ENCODE results near the gene TRAFD1.

TRAFD1 gene

DNA sequence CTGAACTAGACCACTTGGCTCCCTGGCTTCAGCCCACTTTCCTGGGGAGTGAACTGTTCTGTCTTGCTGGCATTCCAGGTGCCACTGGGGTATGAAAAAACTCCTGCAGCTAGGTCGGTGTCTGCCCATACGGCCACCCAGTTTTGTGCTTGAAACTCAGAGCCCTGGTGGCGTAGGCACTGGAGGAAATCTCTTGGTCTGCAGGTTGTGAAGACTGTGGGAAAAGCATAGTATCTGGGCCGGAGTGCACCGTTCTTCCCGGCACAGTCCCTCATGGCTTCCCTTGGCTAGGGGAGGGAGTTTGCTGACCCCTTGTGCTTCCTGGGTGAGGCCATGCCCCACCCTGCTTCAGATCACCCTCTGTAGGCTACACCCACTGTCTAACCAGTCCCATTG, 33.8 kb downstream of the TRAFD1 start:
- no peak for DNase-seq

DNA sequence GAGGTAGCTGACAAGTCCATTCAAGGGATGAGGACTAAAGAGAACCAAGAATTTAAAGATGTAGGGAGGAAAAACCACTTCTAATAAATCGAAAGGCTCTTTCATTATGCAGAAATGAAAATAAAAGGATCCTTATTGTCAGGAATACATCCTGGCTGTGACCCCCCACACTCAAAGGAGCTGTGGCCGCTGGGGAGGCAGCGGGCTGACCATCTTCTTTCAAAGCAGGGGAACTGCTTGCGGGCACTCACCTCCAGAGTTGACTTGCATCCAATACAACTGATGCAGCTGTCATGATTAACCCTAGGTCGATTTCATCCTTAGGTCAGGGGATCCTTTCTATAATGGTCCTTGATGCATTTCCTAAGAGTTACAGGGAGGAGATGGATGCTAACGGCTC, 35.3 kb downstream of the TRAFD1 start:
- DNase-seq = no peak

DNA sequence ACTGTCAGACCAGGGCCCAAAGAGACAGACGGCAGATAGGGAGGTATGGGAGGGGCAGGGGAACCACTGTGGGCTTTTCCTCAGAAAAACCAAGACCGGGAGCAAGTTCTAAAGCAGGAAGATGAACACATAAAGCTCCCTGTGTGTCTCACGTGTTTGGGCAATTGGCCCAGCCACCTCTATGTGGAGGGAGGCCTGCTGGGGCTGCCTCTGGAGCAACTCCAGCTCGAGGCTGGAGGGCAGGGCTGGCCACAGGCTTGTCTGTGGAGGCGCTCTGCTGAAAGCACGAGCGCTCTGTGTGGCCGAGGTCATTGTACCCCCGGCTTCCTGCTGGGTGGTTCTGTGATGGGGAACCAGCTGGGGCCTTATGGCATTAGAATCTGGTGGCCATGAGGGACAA, 36.4 kb downstream of the TRAFD1 start:
- no peak for DNase-seq

DNA sequence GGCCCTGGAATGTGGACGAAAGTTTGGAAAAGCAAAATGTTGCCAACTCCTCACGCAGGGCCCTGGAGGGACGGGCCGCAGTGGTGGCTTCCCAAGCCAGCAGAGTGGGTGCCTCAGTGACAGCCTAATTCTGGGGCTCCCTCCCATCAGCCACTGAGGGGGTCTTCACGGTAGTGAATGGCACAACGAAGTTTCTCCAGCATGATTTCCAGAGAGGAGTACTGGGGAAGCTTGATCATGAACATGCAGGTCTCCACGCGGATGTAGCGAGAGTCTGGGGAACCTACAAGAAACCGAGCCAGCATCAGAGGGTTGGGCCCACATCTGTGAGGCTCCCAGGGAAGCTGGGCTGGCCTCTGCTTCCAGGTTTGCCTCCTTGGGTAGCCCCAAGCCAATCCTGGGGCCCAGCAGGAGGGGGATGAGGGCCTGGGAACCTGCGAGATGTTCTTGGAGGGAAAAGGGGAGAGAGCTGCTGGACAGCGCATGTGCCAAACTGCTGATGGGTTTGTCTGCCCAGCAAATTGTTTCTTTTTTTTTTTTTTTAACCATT, 37.0 kb downstream of the TRAFD1 start:
- DNase-seq = no peak

DNA sequence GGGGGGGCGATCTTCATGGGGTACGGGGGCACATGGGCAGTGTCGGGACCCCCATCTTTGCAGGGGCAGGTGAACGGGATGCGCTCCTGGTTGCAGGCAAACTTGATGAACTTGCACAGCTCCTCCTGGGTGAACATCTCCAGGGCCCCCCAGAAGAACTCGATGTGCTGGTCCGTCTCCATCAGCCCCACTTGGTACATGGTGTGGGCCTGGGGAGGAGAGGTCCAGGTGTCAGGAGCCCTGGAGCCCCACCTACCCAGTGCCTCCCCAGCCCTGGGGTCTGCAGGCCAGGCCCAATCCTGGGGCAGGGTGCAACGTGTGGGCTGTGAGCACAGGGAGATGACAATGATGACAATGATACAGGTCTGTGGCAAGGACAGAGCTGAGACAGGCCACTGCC, 37.7 kb downstream of the TRAFD1 start:
- no peak for DNase-seq

DNA sequence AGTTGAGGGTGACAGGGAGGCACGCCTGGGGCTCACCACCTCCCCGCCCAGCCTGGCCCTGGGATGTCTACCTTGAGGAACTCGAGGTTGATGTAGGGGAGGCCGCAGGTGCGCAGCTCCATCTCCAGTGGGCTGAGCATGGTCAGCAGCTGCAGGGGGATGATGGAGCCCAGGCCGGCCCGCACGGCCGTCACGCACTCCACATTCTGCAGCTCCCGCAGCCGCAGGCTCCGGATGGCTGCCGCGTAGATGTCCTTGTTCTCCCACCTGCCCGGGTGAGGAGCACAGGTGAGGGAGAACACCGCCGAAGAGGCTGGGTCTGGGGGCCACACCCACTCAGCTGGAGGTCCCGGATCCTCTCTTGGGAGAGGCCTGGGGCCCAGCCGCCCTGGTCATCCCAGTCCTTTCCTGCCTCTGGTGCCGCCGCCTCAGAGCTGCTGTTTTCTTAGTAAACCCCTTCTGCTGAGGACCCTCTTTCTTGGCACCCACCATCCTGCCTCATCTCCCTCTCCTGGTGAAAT, 38.2 kb downstream of the TRAFD1 start:
- DNase-seq = no peak

DNA sequence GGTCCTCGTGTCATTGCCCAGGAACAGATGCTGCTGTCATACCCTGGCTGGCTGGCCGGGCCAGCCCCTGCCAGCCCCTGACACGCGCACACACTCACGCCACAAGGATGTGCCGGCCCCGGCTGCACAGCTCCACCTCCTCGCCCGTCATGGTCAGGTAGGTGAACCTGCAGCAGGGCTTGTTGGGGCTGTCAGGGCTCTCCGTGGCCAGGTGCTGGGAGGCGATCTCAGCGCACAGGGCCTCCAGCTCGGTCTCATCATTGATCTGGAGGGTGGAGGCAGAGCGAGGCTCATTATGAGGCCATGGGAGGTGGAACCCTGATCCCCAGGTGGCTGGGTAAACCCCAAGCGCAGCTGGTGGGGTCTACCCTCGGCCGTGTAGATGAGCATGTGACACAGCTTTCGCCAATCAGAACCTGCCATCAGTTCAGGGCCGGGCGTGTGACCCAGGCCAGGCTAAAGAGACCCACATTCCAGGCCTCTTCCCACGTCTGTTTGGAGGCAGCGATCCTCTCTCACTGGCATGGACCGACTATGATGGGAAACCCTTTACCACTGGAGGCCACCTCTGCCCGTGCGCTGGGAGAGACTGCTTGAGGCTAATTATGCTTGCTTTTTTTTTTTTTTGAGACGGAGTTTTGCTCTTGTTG, 38.8 kb downstream of the TRAFD1 start:
- DNase-seq = no peak

DNA sequence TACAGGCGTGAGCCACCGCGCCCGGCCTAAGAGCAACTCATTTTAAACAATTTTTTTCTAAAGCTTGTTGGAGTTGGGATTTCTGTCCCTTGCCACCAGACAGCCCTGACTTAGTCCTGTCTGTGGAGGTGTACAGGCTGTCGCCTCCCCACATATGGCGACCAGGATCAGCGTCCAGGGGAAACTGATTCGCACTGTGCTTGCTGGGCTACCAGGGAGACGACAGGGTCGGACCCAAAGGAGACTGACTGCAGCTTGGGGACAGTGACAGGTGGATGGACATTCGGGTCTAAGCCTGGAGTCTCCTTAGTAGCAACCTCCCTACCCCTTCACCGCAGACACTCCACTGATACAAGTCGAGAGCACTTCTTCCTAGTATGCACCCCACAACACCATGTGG, 40.3 kb downstream of the TRAFD1 start:
- no peak for DNase-seq

DNA sequence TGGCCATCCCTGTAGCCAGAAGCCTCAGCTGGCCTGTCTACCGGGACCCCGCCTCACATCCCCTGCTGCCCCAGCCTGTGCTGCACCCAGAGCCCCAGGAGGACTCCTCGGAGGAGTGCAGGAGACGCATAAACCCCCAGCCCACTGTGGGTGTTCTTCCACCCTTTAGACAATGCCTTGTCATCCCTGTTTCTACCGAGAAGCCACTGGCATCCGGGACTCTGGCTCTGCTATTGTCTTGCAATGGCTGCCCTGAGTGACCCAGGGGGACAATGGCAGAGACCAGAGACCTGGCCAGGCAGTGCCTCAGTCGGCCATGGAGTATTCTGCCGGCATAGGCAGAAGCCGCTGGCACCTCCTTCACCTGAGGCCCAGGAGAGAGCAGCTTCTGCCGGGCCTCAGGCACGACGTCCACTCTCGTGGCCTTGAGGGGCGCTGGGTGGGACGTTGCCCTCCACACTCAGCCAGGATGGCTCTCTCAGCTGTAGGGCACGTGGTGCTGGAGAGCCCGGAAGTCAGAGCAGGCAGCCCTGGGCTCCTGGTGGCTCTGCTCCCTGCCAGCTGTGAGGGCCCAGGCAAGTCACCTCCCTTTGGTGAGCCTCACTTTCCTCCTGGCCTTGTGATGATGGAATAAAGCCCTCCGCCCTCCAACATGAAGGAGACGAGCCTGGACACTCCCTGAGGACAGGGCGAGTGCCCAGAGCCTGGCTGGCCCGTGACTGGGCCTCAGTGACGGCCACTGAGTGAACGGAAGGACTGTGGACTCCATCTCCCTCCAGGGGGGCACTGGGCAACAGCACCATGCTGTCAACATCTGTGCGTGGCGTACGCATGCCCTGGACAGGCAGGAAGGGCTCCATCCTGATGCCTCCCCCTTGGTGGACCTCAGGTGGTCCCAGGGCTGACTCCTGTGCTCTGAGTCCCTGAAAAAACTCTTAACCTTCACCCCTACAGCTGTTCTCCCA, 41.0 kb downstream of the TRAFD1 start:
- DNase-seq = no peak

DNA sequence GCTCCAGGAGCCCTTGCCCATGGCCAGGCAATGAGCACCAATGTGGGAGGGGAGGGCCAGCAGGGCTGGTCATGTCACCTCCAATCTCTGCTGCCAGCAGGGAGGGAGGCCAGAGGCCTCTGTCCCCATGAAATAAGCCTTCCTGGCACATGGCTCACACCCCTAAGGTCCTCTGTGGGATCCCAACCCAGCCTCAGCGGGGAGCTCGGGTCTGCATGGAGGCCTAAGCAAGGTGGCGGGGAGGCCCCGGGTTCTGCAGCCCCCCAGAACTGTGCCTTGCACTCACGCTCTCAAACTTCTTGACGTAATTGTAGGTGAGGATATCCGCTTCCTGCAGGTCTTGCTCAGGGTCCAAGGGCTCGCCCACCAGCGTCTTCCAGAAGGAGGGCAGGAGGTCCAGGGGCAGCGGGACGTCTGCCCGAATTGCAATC, 41.7 kb downstream of the TRAFD1 start:
- no peak for DNase-seq

DNA sequence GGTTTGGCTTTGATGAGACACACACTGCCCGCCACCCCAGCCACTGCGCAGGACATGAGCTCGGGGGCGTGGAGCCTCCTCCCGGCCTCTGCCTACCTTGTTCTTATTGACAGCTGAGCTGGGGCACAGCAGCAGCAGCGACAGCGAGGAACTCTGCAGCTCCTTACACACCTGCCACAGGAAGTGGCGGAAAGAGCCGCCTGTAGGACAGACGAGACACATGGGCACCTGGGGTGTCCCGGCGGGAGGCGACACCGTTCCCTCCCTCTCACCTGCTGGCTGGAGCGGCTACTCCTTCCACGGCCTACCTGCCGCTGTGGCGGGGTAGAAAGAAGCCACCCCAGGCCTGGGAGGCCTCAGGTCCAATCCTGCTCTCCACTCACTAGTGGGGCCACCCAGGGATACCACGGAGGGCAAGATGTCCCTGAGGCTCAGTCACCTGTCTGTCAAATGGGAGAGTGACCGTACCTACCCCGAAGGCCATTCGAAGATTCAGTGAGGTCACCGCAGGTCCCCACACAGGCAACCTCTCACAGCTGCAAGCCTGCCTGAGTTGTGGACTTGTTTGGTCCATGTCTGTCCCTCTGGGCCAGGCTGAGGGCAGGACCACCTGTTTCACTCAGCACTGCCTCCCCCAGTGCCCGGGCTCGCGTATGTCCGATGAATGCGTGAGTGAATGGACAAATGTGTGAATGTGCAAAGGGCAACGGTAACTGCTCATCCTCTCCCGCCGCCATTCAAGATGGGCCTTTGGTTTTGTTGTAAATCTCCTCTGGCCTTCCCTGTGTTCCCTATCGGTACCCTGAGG, 42.6 kb downstream of the TRAFD1 start:
- DNase-seq = no peak

DNA sequence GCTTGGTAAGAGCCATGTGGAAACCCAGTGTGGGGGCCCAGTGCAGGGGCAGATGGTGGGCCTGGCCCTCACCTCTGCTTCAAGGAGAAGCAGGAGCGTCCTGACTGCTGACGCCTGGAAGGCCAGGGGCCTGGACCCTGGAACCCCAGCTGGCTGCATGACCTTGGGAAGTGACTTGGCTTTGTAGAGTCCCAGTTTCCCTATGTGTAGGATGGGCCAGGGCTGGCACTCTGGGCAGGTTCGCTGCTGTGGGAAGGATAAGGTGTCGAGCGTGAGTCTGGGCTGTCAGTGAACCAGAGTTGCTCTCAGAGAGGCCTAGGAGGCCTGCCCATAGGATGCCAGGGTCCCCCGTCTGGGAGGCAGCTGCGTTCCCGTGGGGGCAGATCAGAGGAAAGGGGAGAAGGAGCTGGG, 43.2 kb downstream of the TRAFD1 start:
- DNase-seq = no peak

DNA sequence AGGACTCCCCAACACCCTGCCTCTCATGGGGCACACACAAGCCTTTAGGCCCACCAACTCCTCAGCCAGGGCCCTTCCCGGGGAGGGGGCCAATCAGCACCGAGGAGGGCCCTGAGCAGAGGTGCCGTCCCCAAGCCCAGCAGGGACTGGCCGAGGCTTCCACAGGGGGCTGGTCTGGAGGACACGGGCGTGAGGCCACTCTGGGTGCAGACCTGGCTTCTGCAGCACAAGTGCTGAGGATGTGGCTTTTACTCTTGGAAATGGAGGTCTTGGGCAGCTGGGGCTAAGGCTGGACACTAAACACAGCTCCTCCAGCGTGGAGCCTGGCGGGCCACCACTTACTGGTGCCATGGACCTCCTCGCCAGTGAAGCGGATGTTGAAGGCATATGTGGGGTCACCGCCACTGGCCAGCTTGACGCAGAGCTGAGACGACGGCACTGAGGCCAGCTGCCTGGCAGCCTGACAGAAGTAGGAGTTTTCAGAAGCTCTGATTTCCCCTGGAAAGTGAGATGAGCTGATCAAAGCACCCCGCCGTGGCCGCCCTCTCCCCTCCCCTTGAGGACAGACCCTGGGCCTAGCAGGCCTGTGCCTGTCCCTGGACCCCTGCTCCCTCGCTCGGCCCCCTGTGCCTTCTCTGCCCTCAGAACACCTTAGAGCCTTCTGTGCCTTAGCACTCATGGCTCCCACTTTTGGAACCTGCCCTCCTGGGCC, 44.0 kb downstream of the TRAFD1 start:
- DNase-seq = no peak

DNA sequence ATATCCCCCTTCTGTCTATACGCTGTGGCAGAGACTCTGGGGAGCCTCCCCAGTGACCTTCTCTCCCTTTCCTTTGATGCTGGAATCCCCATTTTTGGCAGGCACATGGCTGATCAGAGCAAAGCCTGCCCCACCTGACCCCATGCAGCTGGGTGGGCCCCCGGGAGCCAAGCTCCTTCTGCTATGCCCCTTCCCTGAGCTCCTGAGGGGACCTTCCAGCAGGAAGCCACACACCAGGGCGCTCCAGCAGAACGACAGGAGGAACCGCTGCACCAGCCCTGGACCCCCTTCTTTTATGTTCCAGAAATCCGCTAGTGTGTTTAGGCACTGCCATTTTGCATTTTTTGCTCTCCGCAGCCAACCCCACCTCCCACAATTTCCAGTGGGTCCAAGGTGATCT, 44.6 kb downstream of the TRAFD1 start:
- DNase-seq = no peak

DNA sequence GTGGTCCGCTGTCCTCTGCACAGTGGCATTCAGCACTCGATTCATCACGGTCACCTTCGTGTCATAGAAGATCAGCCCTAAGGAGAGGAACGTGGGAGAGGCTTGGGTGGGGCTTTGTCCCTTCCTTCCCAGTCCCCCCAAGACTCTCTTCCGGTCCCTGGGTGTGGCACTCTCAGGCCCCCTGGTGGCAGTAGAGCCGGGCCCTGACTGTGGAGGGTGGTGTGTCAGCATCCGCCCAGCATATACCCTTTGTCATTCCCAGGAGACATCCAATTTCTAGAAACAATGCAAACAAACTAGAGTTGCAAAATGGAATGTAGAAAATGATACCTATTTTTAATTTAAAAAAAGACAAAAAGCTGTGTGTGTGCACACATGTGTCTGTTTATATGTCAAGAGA, 45.0 kb downstream of the TRAFD1 start:
- no peak for DNase-seq

DNA sequence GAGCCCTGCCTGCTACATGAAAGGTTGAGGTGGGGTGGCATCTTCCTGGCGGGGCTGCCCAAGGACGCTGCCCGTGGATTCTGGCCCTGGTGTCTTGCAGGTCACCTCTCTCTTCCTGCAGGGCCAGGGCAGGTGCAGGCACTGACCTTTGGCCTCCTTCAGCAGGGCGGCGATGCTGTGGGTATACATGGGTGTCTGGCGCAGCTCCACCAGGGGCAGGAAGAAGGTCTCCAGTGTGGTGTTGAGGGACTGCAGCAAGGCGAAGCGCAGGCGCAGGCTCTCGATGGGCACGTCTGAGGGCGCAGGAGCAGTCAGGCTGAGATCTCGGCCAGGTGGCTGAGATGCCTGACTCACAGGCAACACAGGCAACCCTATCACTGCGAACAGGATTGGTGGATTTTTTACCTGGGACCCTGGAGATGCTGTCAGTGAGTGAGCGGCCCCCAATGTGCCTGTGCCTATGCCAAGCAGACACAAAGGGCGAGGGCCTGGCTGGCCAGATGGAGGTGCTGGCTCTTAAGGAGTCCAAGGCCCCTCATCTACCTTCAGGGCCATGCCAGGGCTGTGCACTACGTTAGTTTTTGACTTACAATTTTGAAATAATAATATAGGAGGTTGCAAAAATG, 45.7 kb downstream of the TRAFD1 start:
- no peak for DNase-seq

DNA sequence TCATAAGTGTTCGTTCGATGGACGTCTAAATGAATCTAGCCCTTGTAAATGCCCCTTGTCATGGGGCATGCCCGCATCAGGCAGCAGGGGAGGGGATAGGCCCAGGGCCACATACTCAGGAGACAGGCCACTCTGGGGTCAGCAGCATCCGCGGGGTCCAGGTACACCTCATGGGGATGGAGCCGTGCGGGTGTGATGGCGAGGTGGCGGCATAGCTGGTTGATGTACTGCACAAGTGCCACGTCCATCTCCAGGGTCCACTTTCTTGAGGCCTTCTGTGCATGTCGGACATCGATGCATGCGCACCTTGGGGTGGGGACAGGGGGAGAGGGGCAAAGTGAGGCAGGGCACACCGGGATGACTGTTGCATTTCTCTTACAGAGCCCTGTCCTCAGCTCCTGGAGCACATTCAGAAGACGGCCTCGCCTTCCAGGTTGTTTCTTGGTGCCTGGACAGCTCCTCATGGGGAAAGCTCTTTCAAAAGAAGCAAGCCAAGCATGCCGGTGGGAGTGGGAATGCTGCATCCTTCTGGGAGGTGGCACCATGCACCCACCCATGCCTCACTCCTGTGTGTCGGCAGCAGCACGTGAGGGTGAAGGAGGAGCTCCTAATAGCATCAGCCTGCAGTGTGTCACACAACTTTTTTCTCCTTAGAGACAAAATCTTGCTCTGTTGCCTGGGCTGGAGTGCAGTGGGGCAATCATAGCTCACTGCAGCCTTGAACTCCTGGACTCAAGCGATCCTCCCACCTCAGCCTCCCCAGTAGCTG, 47.4 kb downstream of the TRAFD1 start:
- DNase-seq = no peak

DNA sequence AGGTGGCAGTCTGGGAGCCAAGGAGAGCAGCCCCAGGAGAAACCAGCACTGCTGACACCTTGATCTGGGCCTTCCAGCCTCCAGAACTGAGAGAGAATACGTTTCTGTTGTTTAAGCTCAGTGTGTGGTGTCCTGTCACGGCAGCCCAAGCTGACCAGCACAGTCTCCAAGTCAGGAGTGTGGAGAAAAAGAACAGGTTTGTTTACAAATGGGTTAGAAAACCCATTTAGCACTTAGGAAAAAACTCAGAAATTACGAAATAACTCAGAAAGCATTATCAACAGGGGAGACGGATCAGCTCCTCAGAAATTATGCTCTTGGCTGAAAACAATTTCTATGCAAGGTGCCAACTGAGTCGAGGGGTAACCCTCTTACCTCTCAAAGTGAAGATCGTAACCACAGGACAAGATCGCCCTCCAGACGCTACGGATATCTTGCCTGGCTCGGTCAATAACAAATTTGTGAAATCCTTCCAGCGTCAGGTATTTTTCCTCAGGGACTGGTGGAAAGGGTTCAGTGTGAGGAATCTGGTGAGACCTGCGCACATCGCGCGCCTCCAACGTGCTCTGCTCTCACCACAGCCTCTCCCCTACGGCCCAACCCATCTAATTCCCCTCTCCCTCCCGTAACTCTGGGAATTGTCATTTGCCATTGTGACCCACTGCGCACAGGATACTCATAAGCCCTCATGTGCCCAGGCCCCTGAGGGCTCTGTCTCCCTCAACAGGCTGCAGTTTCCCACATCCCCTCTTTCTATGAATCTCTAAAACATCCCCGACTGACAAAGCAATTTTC, 50.2 kb downstream of the TRAFD1 start:
- no peak for DNase-seq

DNA sequence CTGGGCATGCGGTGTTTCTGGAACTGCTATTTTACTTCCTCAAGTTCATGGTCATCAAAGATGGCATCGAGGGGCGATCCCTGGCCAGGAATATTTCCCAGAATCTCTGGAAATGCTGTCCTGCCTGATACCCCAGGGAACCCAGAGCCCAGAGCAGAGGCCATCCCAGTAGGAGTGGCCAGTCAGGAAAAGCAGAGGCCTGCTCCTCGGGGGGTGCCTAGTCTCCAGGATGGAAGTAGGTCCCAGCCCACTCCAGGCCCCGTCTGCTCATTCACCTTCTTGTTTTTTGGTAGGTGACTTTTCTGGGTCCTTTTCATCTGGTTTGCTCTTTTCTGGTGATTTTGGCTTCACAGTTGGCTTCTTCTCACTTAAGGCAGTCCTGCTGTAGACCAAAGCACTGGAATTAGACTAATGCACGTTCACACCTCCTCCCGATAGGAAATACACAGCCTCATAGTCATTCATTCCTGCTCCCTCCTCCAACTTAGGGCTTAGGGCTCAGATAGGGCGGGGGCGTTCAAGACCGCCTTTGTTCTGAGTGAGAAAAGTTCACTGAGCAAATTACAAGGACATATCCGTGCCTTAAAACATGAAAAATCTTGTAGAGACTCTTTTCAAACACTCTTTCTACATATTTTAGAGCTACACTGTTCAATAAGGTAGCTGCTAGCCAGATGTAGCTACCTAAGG, 51.1 kb downstream of the TRAFD1 start:
- no peak for DNase-seq

DNA sequence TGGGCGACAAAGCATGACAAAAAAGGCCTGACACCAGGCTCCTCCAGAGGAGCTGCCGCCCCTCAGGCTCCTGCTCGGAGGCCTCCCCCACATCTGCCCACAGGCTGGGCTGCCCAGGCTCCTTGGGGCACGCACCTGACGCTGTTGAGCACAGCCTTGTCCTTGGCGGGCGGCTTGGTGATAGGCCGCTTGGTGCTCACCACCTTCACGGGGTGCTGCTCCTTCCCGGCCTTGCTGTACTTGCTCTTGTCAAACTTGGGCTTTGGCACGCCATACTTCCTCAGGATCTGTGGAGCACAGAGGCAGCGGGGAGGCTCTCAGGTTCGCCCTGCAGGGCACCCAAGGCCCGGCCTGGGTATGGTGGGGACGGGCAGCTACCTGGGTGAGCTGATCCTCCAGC, 53.4 kb downstream of the TRAFD1 start:
- DNase-seq = no peak

Data from activated CD8-positive, alpha-beta memory T cell treated with anti-CD3 and anti-CD28 coated beads, Interleukin-2, amount 50 U/mL, for 48 hours (primary cell).